RCC 7860 (cell line): ENCODE results near the gene SMIM8.
"Not testable (repeated sequence)": the region's sequence is repeated elsewhere in the genome, so short reads cannot be mapped to it uniquely, and the experiment has no call there.

Experiments used
- DNase-seq: peaks from one replicate; pipeline ENCODE4 v3.0.0-alpha.2; 2015; ENCODE audit warnings: low spot score
- FAIRE-seq: peaks from 2 replicates; lab custom pipeline; 2012; peaks lifted over from hg19 to GRCh38; lab: Jason Lieb, UNC

The SMIM8 gene, protein sequence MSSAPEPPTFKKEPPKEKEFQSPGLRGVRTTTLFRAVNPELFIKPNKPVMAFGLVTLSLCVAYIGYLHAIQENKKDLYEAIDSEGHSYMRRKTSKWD

DNA sequence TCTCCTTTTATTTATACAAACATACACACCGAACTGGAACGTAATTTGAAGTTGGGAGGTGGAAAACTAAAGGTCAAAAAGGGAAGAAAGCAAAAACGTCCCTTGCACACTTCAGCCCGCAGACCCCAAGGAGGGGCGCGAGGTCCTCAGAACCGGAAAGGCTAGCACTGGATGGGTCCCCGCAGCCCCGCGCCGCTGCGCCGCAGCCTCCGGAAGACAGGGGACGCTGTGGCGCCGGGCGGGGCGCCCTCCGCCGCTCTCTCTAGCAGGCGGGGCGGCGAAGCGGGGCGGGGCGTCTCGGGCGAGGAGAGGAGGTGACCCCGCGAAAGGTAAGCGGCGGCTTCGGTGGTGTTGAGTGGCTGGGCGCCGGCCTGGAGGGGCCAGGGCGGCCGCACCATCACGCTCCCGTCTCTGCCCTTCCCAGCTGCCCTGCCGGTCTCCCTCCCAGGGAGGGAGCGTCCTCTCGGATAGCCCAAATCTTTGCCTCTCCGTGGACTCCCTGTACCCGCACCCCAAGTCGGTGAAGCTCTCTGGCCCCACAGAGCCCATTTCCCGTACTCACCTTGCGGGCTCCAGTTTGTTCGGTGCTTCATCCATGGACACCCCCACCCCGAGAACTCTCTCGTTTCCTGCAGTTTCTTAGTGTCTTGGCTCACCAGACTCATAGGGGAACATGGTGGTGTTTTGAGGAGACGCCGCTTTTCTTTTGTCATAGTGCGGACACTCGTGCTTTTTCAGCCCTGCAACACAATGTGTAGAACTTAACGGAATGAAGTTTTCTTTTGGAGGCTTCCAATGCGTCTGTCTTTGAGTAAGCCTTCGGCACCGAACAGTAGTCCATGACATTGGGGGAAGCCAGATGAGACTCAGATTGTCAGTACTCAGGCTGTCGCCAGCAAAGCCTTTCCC is at the start of gene SMIM8:
TSS of gene SMIM8 (plus strand) at position 285 of the 909 bp plus-strand sequence. CDS start 14,444 bp downstream, outside the sequence.
- DNase-seq (peak; percentile 32), FAIRE-seq (no peak)

DNA sequence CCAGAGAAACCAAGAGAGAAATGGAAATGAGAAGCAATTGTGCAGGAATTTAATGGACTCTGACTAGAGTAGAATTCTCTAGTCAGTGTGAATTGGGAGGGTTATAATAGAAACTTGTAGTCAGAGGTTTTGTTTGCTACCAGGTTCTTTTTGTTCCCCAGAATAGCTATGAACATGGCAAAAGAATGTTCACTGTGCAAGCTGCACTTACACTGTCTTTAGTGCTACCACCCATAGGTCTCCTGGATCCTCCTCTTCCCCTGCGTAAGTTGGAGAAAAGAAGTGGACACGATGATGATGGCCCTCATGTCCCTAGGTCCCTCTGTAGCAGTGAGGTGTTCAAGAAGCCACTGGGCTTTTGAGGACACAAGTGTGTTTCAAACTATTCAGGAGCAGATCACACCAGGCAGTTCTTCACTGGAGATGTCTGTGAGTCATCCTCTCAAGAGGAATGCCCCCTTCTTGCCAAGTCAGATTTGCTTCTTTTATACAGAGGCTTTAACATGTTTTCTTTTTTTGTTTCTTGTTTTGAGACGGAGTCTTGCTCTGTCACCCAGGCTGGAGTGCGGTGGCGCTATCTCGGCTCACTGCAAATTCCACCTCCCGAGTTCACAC is 47.6 kb upstream of the SMIM8 start:
- FAIRE-seq = no peak

DNA sequence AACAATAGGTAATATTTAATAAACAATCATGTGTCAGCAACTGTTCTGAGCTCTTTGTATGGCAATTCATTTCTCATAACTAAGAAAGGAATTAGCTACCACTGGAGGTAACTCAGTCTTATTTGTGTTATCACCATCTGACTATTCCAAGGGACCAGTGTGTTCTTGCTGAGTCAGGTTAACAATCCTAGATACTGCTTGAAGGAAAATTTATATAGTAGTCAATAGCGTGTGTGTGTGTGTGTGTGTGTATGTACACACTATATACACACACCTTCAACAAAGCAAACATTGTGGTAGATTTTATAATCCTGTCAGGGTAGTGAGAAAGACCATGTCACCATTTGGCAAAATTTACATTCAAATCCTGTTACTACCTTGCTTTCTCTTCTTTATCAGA is 45.8 kb upstream of the SMIM8 start:
- DNase-seq (no peak), FAIRE-seq (no peak)

More for the DNA sequence above, 47.6 kb upstream of the SMIM8 start:
- no peak for DNase-seq

GRCh38 chr6:87277123-87277522 is 45.3 kb upstream of the SMIM8 start:
- DNase-seq = peak; percentile 8
- no peak for FAIRE-seq

DNA sequence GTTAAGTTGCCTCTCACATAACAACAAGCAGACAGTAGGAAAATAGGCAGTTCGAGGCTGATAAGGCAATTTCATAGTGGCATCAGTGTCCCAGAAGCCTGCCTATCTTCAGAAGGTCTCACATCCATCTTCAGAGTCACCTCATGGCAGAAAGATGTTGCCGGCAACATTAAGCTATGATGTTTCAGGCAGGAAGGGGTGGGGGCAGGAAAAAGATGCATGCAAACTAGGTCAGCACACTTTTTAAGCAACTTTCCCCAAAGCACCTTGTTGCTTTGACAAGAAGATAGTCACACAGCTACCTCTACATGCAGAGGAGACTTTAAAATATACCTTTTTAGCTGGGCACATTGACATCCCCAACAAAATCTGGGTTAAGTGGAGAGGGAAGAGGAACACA is 43.2 kb upstream of the SMIM8 start:
- DNase-seq = no peak
- FAIRE-seq = no peak

DNA sequence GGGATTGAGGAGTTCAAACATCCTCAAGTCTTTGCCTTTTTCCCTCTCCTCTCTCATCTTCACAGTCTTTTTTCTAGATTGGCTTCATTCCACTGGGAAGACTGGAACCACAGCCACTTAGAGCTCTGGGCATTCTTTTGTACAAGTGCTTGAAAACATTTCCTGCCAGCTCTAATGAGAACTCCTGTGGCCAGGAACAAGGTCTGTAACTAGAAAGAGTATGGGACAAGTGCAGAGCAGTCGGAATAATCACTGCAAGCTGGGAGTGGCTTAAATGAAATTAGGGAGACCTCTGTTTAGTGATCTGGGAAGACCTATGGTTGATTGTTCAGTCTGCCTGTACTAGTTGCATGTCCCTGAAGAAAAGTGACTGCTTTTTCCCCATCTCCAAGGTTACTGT is 41.0 kb upstream of the SMIM8 start:
- FAIRE-seq (no peak), DNase-seq (no peak)

DNA sequence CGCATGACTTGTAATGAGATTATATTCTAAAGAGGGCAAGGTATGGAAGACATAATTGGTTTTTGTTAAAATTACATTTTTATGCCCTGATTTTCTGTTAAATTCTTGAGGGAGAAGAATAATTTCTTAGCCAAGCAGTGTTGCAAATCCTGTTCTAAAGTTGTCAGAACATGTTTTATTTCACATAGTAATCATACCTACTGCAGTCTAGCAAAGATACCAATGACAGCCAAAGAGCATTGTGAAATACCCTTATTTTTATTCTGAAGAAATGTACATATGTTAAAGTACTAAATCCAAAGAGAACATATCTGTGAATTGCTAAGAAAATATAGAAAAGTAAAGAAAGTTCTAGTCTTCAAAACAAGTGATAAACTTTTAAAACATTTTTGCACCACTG is 39.6 kb upstream of the SMIM8 start:
- DNase-seq = no peak
- no peak for FAIRE-seq

GRCh38 chr6:87283461-87283860 is 38.9 kb upstream of the SMIM8 start:
- DNase-seq (no peak), FAIRE-seq (no peak)

- DNase-seq (no peak), FAIRE-seq (no peak)
These were observed 35.1 kb upstream of the SMIM8 start for GRCh38 chr6:87287251-87287650.

- DNase-seq (no peak), FAIRE-seq (no peak)
These were observed 32.8 kb upstream of the SMIM8 start for GRCh38 chr6:87289571-87289970.

DNA sequence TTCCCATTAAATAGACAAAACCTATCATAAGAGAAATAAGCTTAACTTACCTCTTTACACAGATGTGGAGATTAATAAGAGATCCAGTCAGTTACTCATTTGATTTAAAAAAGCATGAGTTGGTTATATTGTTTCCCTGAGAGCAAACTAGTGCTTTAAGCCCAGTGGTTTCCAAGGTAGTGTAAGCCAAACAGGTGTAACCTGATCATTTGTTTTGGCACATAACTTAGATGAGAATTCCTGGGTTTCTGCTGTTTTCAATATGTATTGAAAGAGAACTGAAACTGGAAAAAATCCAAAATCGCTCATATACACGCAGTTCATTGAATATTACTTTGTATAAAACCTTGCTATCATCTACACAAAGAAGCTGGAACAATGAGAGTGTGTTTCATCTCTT is 30.5 kb upstream of the SMIM8 start:
- no peak for FAIRE-seq
- no peak for DNase-seq

GRCh38 chr6:87293526-87293925 is 28.9 kb upstream of the SMIM8 start:
- no peak for DNase-seq
- FAIRE-seq = no peak

GRCh38 chr6:87297119-87297518 is 25.3 kb upstream of the SMIM8 start:
- FAIRE-seq = no peak
- no peak for DNase-seq

DNA sequence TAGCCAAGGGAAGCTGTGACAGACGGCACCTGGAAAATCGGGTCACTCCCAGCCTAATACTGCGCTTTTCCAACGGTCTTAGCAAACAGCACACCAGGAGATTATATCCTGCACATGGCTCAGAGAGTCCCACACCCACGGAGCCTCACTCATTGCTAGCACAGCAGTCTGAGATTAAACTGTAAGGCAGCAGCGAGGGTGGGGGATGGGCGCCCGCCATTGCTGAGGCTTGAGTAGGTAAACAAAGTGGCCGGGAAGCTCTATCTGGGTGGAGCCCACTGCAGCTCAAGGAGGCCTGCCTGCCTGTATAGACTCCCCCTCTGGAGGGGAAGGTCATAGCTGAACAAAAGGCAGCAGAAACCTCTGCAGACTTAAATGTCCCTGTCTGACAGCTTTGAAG is 21.1 kb upstream of the SMIM8 start:
- not testable (repeated sequence) for FAIRE-seq, DNase-seq

DNA sequence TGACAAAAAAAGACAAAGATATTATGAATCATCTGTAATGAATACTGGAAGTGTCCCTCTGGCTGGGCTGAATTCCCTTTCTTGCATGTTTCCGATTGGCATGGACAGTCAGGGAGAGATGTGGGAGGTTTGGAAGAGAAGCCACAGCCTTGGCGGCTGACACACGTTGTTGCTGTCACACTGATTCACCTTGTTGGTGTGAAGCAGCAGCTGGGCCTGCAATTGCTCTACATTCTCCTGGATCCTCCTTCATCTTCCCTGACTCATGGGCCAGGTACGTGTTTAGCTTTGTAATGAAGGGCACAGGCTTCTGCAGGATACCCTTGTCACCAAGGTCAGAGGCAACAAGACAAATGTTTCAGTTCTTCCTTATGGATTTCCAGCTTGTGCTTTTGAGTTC is 13.4 kb upstream of the SMIM8 start:
- FAIRE-seq = no peak
- peak; percentile 46 for DNase-seq

- FAIRE-seq (no peak), DNase-seq (no peak)
These were observed 9.5 kb upstream of the SMIM8 start for GRCh38 chr6:87312860-87313259.

DNA sequence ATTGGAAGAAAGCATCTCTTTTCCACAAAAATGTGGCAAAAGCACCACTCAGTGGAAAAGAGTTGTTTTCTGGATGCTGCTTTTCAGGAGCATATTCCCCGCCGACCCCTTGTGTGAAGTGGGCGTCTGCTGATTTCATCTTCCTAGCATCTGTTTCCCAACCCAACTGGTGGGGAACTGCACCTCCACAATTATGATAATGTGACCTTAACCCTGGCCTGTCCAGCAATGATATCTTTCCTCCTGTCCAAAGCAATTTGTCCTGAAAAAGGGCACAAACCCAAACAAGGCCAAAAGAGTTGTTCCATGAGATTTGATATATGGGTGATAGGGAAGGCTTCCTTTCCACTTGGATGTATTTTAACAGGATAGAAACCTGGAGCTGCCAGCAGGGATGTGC is 7.3 kb upstream of the SMIM8 start:
- no peak for FAIRE-seq

GRCh38 chr6:87319271-87319987 is 3.0 kb upstream of the SMIM8 start:
- no peak for DNase-seq
- FAIRE-seq = no peak

More for the DNA sequence above, 7.3 kb upstream of the SMIM8 start:
- DNase-seq = no peak

- DNase-seq, FAIRE-seq: not testable (repeated sequence)
These were observed 1.5 kb downstream of the SMIM8 start for GRCh38 chr6:87323880-87324279.

DNA sequence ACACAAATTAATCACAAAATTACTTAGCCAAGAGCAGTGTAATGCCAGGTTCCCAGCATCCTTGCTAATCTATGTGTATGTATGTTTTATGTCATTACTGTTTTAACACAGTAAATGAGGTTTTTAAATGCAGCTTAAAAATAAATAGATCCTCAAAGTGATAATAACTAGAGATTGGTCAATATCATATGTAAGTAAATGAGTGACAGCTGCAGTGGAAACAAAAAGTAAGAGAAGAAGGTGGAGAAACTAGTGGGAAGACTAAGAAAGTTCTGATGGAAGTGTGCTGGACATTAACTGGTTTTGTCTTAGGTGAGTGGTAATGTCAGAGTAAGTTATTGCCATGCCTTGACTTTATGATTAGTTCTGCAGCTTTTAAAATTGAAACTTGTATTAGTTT is 8.6 kb downstream of the SMIM8 start:
- DNase-seq = no peak
- no peak for FAIRE-seq

- DNase-seq (no peak), FAIRE-seq (no peak)
These were observed 10.6 kb downstream of the SMIM8 start for GRCh38 chr6:87333033-87333432.
